Stimulated activated effector memory CD8-positive, alpha-beta T cell treated with anti-CD3 and anti-CD28 coated beads, Interleukin-12 subunit alpha, Interleukin-12 subunit beta, amount 100 ng/mL, for 72 hours (primary cell): Measurements from ENCODE around the gene CLBA1.

ENCODE experiments used
- ATAC-seq: fragments of 150-1000 bp; cut with Tn5 transposase; 2 replicates; pipeline ENCODE4 v1.10.0; 2021
- DNase-seq, 2 donors: peaks; one replicate each; pipeline ENCODE4 v3.0.0; 2021 to 2022; ENCODE audit warnings: low spot score in 2 of 2
- H3K27ac Mint-ChIP-seq: one replicate; pipeline ENCODE4 v1.8.0; 2022; ENCODE audit warnings: mild to moderate bottlenecking, mixed read lengths
- H3K36me3 Mint-ChIP-seq: one replicate; pipeline ENCODE4 v1.8.0; 2022; ENCODE audit warnings: mild to moderate bottlenecking, mixed read lengths
- H3K4me1 Mint-ChIP-seq: one replicate; pipeline ENCODE4 v1.8.0; 2022; ENCODE audit warnings: mixed read lengths
- H3K4me3 Mint-ChIP-seq: one replicate; pipeline ENCODE4 v1.8.0; 2022; ENCODE audit warnings: mild to moderate bottlenecking, mixed read lengths
- H3K9me3 Mint-ChIP-seq: one replicate; pipeline ENCODE4 v1.8.0; 2022; ENCODE audit warnings: mixed read lengths

CLBA1 gene

DNA sequence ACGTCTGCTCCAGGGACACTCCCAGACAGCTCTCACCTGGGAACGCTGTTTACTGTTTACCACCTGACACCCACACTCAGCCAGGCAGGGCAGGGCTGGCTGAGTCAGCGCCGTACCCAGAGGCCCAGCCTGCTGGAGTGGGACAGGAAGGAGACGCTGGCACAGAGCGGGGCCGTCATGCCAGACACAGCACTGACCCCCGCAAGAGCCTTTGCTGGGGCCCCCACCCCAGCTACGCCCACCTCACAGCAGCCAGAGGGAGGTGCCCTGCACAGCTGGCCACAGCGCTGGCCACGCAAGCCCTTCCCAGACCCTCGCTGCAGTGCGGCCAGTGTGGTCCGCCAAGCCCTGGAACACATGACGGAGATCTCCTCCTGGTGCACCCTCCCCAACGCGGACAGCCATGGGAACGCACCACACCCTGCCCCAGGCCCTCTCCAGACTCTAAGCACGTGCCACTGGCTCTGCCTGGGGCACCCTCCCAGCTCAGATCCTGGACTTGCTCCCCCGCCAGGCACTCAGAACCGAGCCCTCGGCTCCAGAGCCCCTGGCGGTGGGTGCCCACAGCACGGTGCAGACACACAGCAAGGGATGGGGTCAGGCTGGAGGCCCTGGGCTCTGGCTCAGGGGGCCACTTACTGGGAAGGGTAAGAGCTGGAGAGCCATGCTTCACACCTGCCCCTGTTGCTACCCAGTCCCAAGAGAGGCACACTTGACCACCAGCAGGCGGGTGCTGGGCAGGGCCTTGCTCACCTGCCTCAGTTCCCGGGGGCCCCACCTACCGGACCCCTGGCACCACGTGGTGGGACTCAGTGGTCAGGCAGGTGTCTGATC, 13.1 kb upstream of the CLBA1 start:
- Mint-ChIP-seq H3K9me3 (no peaks in the 10 kb centered on the region), H3K27ac (no peak overlapping the region), H3K4me3 (no peak overlapping the region), H3K4me1 (peaks cover 13% of the 10 kb centered on the region), H3K36me3 (no peaks in the 10 kb centered on the region)
- no peak for DNase-seq
- ATAC-seq = no peak

DNA sequence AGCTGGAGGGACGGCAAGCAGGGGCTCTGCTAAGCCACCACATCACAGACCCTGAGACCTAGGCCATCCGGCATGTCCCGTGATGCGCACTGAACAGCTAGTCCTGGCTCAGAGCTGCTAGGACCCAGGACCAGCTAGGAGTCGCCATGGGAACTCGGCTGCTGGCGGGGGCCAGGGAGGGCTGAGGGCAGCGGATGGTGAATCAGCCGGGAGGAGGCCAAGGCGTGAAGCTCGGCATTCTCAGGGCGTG, 12.5 kb upstream of the CLBA1 start:
- Mint-ChIP-seq H3K4me3 (no peak overlapping the region), H3K27ac (no peak overlapping the region), H3K9me3 (no peaks in the 10 kb centered on the region), H3K36me3 (no peaks in the 10 kb centered on the region), H3K4me1 (peaks cover 16% of the 10 kb centered on the region)
- ATAC-seq = no peak
- DNase-seq = no peak

DNA sequence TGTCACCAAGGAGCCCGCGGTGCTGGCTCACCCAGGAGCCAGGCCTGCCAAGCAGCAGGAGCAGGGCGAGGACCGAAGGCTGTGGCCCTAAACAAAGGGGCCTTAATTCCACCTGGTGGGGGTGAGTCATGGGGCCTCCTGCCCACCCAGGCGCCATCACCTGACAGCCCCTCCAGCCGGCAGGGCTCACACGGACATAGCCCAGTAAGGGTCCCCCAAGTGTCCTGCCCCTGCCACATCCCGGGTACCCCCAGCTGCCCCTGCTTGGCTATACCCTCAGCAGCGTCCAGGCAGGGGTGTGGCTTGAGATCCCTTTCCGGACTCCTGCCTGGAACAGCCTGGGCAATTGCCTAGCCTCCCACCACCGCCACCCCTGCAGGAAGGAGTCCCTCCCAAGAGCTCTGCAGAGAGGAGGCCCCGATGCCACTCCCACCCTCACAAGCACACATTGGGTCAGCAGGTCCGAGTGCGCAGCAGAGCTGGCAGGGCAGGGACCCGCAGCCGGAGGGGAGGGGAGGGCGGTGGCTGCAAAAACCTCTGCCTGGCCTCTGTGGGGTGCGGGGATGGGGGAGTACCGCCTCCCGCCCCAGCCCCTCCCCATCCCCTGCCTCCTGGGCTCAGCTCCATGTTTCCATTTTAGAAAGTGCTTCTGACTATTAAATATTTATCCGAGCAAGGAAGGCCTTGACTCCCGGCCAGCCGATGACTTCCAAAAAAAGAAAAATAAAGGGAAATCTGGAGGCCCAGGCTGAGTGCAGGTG, 12.0 kb upstream of the CLBA1 start:
- no peak overlapping the region for H3K4me3 Mint-ChIP-seq
- peaks cover 17% of the 10 kb centered on the region for H3K4me1 Mint-ChIP-seq
- no peaks in the 10 kb centered on the region for H3K9me3 Mint-ChIP-seq
- no peak for ATAC-seq
- no peak for DNase-seq
- no peak overlapping the region for H3K27ac Mint-ChIP-seq
- no peaks in the 10 kb centered on the region for H3K36me3 Mint-ChIP-seq

DNA sequence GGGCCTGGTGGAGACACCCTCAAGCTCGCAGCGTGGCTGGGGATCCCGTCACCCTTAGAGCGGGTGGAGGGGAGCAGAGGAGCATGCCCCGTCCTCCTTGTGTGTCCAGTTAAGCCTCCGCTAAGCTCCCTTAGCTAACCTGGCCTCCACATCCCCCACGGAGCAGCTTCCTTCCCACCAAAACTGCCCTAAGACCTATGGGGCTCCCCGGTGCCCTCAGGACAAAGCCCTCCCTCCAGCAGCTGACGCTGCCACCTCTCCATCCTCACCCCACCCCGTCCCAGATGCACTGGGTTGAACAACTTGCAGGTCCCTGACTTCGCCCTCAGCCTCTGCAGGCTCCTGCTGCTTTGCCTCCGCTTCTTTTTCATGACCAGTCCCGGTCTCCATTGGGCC, 11.4 kb upstream of the CLBA1 start:
- Mint-ChIP-seq H3K27ac (no peak overlapping the region), H3K4me1 (peaks cover 23% of the 10 kb centered on the region), H3K36me3 (no peaks in the 10 kb centered on the region), H3K4me3 (no peak overlapping the region), H3K9me3 (no peaks in the 10 kb centered on the region)
- DNase-seq (no peak), ATAC-seq (no peak)

DNA sequence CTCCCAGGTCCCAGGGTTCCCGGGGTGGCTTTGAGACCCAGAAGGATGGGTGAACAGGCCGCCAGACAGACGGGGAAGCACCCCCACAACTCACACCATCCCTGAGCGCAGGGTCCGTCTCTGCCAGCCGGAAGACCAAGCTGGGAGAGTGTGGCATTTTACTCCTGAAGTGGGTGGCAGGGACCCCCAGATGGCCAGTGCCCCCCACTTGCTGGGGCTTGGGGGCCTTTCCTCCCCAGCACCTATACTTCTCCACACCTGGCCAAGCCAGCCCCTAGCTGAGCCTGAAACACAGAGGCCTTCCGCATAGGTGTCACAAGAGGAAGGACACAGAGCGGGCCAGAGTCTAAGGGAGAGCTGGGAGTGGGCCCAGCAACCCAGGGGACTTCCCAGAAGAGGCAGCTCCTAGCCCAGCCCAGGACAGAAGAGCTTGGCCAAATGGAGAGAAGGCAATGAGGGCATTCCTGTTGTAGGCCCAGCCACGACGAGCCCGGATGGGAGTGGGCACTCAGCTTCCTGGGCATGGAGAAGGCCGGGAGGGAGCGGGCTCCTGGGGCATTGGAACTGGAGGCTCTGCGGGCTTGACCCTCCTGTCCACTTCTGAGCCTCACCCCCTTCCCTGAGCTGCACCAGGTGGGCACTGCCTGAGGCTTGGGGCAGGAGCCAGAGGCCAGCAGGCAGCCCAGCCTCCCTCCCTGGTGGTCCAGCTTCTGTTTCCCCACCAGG, 10.8 kb upstream of the CLBA1 start:
- Mint-ChIP-seq H3K27ac (no peak overlapping the region), H3K4me3 (no peak overlapping the region), H3K36me3 (no peaks in the 10 kb centered on the region), H3K4me1 (peaks cover 28% of the 10 kb centered on the region), H3K9me3 (no peaks in the 10 kb centered on the region)
- ATAC-seq = no peak
- no peak for DNase-seq

DNA sequence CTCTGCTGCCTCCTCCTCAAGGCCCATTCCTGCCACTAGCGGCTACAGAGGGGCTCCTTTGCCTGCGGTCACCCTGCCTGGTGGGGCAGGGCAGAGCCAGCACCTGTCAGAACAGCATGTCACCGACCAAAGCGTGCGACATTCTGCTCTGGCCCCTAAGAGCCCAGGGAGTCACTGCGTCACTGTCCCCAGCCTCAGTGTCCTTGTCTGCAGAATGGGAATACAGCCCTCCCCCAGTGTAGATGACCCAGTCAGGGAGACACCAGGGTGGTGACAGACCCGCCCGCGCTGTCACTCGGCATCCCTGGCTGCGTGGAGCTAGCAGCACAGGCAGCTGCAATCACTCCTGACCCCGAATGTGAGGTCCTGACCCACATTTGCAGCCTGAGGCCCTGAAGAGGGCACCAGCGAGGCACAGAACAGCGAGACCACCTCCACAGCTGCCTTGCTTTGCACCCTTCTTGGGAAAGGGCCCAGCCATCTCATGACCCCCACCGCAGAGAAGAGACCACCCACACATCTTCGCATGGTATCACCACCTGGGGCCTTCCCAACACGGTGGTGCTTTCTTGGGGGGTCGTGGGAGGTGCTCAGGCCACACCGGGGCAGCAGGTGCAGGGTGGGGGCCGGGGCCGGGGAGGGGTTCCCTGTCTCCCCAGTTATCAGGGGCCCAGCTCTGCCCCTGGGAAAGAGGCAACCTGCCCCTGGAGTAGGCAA, 9.9 kb upstream of the CLBA1 start:
- no peak for DNase-seq
- peak overlapping the region; percentile 51 for H3K4me3 Mint-ChIP-seq
- no peak overlapping the region for H3K27ac Mint-ChIP-seq

DNA sequence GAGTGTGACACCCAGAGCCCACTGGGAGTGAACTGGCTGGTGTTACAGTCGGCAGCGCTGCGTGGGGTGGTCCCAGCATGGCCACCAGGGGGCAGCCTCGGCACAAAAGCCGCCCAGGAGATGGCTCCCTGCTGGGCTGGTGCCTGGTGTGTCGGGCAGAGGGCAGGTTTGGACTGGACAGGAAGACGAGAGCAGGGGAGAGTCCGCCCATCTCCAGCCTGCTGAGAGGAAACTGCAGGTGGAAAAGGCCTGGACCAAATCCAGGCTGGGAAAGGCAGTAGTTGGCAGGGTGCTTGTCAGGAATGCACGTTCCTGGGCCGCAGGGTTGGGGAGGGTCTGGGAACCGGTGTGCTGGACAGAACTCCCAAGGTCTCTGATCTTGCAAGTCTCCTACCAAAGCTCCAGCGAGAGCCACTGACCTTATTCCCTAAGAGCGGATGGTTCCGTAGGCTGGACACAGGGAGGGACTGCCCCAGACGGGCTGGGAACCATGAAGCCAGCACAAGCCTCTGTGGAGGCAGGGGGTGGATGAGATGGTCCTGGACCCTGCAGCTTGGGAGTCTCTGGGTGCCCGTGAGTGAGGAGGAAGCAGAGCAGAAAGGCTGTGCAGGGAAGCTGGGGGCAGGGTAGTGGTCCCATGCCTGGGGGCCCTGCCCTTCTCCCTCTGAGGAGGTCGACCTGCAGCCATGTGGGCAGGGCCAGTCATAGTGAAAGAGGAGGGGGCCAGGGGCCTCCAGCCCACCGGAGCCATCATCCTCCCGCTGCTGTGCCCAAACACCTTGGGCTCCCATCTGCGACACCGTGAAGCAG, 9.2 kb upstream of the CLBA1 start:
- Mint-ChIP-seq H3K27ac (no peak overlapping the region), H3K4me3 (peak overlapping the region; percentile 51), H3K9me3 (no peaks in the 10 kb centered on the region), H3K36me3 (no peaks in the 10 kb centered on the region), H3K4me1 (peaks cover 28% of the 10 kb centered on the region)
- ATAC-seq (peak; percentile 84), DNase-seq (peak; percentile 95 to 96)

More for the DNA sequence above, 9.9 kb upstream of the CLBA1 start:
- peak; percentile 5 for ATAC-seq
- H3K9me3 Mint-ChIP-seq = no peaks in the 10 kb centered on the region
- no peaks in the 10 kb centered on the region for H3K36me3 Mint-ChIP-seq
- H3K4me1 Mint-ChIP-seq = peaks cover 28% of the 10 kb centered on the region

DNA sequence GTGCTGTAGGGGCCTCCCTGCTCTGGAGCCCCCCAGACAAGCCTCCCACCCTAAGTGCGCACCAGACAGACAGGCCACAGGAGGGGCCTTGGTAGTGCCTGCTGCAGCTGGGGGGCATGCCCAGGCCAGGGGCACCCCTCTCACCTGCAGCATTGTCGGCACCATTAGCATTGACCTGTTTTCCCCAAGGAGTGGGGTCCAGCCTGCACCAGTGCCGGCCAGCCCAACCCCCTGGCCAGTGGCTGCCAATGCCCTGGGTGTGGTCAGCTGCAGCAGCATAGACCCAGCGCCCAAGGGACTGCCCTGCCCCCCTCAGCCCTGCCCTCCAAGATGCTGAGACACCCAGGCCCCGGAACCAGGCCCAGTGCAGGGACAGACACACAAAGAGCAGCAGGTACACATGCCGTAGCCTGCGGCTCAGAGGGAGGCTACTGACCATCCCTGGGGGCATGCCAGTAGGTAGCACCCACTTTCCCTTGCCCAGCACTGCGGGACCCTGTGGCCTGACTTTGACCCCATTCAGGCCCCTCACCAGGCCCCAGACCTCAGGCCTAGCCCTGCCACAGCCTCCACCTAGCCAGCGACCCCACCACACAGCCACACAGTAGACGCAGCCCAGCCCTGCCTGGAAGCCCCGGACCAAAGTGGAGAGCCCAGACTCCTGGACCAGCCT, 8.4 kb upstream of the CLBA1 start:
- Mint-ChIP-seq H3K4me1 (peaks cover 28% of the 10 kb centered on the region), H3K9me3 (no peaks in the 10 kb centered on the region), H3K36me3 (no peaks in the 10 kb centered on the region), H3K4me3 (peak overlapping the region; percentile 67), H3K27ac (no peak overlapping the region)
- ATAC-seq (no peak), DNase-seq (no peak)

DNA sequence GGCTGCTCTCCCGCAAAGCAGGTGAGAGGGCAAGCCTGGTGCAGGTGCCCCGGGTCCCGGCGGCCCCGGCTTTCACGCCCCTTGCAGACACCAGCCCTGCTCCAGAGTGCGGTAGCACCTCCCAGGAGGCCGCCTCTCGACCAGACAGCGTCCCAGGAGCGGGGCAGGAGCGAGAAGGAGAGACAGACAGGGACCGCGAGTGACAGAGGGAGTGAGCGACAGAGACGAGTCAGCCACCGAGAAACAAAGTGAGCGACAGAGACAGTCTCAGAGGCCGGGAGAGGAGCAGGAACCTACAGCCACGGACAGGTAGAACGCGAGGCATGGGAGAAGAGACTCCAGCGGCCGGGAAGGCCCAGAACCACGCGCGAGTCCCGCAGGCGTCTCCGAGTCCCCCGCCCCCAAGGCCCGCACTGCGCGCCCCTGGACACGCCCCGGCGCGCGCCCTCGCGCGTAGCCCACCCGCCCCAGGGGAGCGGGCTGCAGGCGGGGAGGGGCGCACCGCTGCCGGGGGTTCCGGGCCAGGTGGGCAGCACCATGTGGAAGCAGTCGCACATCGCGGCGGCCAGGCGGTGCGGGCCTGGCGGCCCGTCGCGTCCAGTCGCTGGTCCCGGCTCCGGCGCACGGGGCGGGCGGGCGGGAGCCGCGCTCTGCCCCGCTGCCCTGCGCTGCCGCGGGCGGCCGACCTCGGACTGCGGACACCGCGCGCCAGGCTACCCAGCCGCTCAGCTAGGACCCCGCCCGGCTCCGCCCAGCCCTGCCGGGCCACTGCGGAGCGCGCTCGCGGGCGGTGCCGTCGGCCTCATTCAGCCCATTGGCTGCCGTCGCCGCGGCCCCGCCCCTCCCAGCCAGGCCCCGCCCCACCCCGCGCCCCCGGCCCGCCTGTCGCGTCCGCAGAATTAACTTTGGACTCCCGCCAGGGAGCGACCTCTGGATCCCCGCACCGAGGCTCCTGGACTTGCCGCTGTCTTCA, 7.6 kb upstream of the CLBA1 start, which contains the start of gene AHNAK2:
Gene AHNAK2 (minus strand): TSS at position 694 of the 973 bp plus-strand sequence. CDS start 137 bp downstream, at position 557.
- Mint-ChIP-seq H3K4me3 (peak within 1 kb of the TSS; percentile 67), H3K27ac (no peak within 1 kb of the TSS), H3K9me3 (no peaks in the 10 kb centered on the region), H3K36me3 (no peaks in the 10 kb centered on the region), H3K4me1 (peaks cover 28% of the 10 kb centered on the region)
- ATAC-seq (peak; percentile 69), DNase-seq (no peak)

DNA sequence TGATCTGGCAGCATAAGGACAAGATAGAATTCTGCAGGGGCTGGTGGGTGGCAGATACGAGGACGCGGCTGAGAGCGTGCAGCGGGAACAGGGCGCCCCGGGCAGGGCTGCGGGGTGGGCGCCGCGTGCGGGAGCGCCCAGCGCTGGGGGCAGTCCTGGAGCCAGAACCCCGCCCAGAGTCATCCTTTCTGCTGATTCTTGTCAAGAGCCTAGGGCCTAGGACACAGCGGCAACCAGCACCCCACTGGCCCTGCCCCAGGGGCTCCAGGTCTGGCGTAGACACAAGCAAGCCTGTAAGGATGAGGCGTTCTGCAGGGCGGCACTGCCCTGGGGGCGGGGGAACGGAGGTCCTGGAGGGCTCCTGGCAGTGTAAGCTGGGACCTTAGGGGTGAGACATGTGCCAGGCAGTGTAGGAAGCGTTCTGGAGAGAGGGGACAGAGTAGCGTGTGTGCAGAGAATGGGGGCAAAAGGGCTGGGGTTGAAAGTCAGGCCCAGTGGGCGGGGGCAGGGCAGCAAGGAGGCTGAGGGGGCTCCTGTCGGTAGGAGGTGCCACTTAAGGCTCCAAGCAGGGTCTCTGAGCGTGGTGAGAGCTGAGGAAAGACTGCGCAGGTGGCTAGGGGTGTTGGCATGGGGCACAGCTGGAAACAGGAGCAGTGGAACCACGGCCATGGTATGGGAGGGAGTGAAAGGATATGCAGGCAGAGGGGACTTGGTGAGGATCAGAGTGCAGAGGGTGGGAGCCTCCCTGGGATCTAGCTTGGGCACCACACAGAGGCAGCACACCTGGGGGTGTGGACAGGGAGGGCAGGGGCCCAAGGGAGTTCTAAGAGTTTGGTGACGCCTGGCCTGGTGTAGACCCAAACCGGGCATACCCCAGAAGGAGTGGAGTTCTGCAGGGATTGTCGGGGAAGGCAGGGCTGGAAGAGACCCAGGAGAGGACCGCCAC, 6.6 kb upstream of the CLBA1 start:
- ATAC-seq (no peak), DNase-seq (no peak)
- Mint-ChIP-seq H3K36me3 (no peaks in the 10 kb centered on the region), H3K4me3 (peak overlapping the region; percentile 36), H3K9me3 (no peaks in the 10 kb centered on the region), H3K4me1 (peaks cover 28% of the 10 kb centered on the region), H3K27ac (no peak overlapping the region)

DNA sequence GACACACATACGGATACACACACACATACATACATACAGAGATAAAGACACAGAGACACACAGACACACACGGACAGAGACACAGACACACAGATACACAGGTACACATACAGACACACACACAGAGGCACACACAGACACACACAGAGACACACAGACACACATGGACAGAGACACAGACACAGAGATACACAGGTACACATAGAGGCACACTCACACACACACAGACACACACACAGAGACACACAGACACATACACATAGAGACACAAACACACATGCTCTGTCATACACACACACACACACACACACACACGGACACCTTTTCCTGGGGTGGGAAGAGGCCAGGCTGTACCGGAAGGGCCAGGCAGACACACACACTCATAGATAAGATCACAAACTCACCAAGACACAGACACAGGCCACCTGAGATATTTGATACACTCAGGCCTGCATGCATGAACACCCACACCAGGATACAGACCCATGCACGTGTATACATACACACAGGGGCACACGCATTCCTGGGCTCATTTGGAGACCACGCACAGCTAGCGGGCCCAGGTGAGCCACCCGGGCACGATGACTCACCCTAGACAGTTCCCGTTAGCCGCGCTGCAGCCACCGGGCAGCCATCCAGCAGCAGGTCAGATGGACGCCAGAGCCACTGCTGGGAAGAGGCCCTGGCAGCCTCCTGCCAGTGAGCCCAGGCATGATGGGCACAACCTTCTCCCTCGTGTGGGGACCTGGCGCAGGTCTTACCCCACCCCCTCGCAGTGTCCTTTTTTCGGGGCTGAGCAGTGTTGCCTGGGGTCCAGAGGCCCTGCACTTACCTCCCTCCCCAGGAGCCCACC, 5.6 kb upstream of the CLBA1 start:
- Mint-ChIP-seq H3K27ac (no peak overlapping the region), H3K9me3 (no peaks in the 10 kb centered on the region), H3K4me3 (no peak overlapping the region), H3K4me1 (peaks cover 35% of the 10 kb centered on the region), H3K36me3 (peaks cover 7% of the 10 kb centered on the region)
- DNase-seq (no peak), ATAC-seq (no peak)
